HepG2 (cell line): ENCODE data around the gene OSER1. TPM values are rescaled to one million over a fixed set of nuclear protein-coding genes. Genes with fewer than 3 reads are reported as not detected.

ENCODE experiments used
- ADNP ChIP-seq: sonication (generic); formaldehyde crosslinking; IDR thresholded peaks from 2 replicates; pipeline ENCODE4 v1.4.0; 2020; ENCODE audit warnings: missing genetic modification reagents
- DNMT1 ChIP-seq: sonication (generic); formaldehyde crosslinking; IDR thresholded peaks from 2 replicates; pipeline ENCODE4 v1.5.1; 2020; ENCODE audit warnings: mild to moderate bottlenecking, missing genetic modification reagents
- DNMT3B ChIP-seq: conservative IDR thresholded peaks from 2 replicates; pipeline ENCODE4 v1.6.1; 2016; ENCODE audit warnings: missing biosample characterization, control low read depth
- DZIP1 ChIP-seq: sonication (generic); formaldehyde crosslinking; IDR thresholded peaks from 2 replicates; pipeline ENCODE4 v1.5.0; 2020; ENCODE audit warnings: mild to moderate bottlenecking, missing genetic modification reagents
- GMEB1 ChIP-seq: sonication (generic); formaldehyde crosslinking; IDR thresholded peaks from 2 replicates; pipeline ENCODE4 v1.5.1; 2020; ENCODE audit warnings: missing genetic modification reagents, mild to moderate bottlenecking, borderline replicate concordance
- HHEX ChIP-seq: IDR thresholded peaks from 2 replicates; pipeline ENCODE4 v1.6.1; 2016; ENCODE audit warnings: control low read depth
- JUNB ChIP-seq: sonication (generic); formaldehyde crosslinking; IDR thresholded peaks from 2 replicates; pipeline ENCODE4 v1.8.0; 2022; ENCODE audit warnings: missing genetic modification reagents, mild to moderate bottlenecking, borderline replicate concordance
- NFKB2 ChIP-seq: sonication (generic); formaldehyde crosslinking; IDR thresholded peaks from 2 replicates; pipeline ENCODE4 v1.4.0; 2020; ENCODE audit warnings: missing genetic modification reagents, borderline replicate concordance
- PLSCR1 ChIP-seq: sonication (generic); formaldehyde crosslinking; IDR thresholded peaks from 2 replicates; pipeline ENCODE4 v1.5.0; 2020; ENCODE audit warnings: missing genetic modification reagents, mild to moderate bottlenecking, borderline replicate concordance
- TARDBP ChIP-seq: sonication (generic); formaldehyde crosslinking; IDR thresholded peaks from 2 replicates; pipeline ENCODE4 v1.8.0; 2022; ENCODE audit warnings: mild to moderate bottlenecking, missing genetic modification reagents
- TBL1XR1 ChIP-seq: fragments of 150-350 bp; IDR thresholded peaks from 2 replicates; pipeline ENCODE4 v1.6.1; 2014; ENCODE audit warnings: borderline replicate concordance, low read length; ENCODE audit not compliant: partially characterized antibody
- ZBED4 ChIP-seq: sonication (generic); formaldehyde crosslinking; IDR thresholded peaks from 2 replicates; pipeline ENCODE4 v1.4.0; 2020; ENCODE audit warnings: missing genetic modification reagents, borderline replicate concordance
- ZNF24 ChIP-seq: fragments of 450-650 bp; IDR thresholded peaks from 2 replicates; pipeline ENCODE4 v1.6.1; 2017; ENCODE audit warnings: antibody characterized with exemption, mild to moderate bottlenecking
- ZNF256 ChIP-seq: sonication (generic); formaldehyde crosslinking; conservative IDR thresholded peaks from 2 replicates; pipeline ENCODE4 v1.4.0; 2020; ENCODE audit warnings: missing genetic modification reagents
- ZNF512B ChIP-seq: sonication (generic); formaldehyde crosslinking; IDR thresholded peaks from 2 replicates; pipeline ENCODE4 v1.5.1; 2020; ENCODE audit warnings: missing genetic modification reagents, mild to moderate bottlenecking, borderline replicate concordance
- ZNF7 ChIP-seq: IDR thresholded peaks from 2 replicates; pipeline ENCODE4 v1.6.1; 2016; ENCODE audit warnings: missing biosample characterization, missing genetic modification reagents
- ZNF839 ChIP-seq: sonication (generic); formaldehyde crosslinking; IDR thresholded peaks from 2 replicates; pipeline ENCODE4 v1.4.0; 2020; ENCODE audit warnings: missing genetic modification reagents, mild to moderate bottlenecking, borderline replicate concordance
- ZSCAN29 ChIP-seq: sonication (generic); formaldehyde crosslinking; conservative IDR thresholded peaks from 2 replicates; pipeline ENCODE4 v1.4.0; 2020; ENCODE audit warnings: mild to moderate bottlenecking, missing genetic modification reagents
- polyA plus RNA-seq, 8 experiments: library from polyadenylated mRNA; depleted of rRNA in 3 of 8; stranded (reverse) in 7 of 8; unstranded in 1 of 8; fragments of >200 nt; fragmentation: Illumina TruSeq in 4 of 8; extraction: Trizol in 4 of 8; gene quantifications; 2 replicates each; pipeline versions ENCODE4 v1.2.1 to v1.2.3, GENCODE V29; 2011 to 2016; ENCODE audit warnings: low read depth in 4 of 8, missing spikeins in 1 of 8, mixed read lengths in 1 of 8; ENCODE audit not compliant: insufficient read depth in 1 of 8
- total RNA-seq, 5 experiments: library from RNA; depleted of rRNA; stranded (reverse); fragments of >200 nt; fragmentation: Illumina TruSeq; extraction: Trizol; gene quantifications; 2 replicates each; pipeline ENCODE4 v1.2.3, GENCODE V29; 2016; ENCODE audit warnings: low read depth in 1 of 5

The OSER1 gene
- total and polyA plus RNA-seq, 2 of the 13 experiments (the other 11 are each of a cell fraction or from before 2014, with no cell fraction given) = 71.2 to 71.5 TPM

GRCh38 chr20:44215125-44215524, 4.6 kb upstream of the OSER1 start (continued):
- TF ChIP-seq DZIP1 (CRISPR knock-in tag) = no peak
- TF ChIP-seq ZNF24 = no peak
- no peak for TF ChIP-seq ZSCAN29 (CRISPR knock-in tag)
- TF ChIP-seq JUNB = no peak
- no peak for TF ChIP-seq DNMT3B (CRISPR knock-in tag)
- TF ChIP-seq ZNF256 (CRISPR knock-in tag) = no peak
- TF ChIP-seq TARDBP (CRISPR knock-in tag) = no peak
- no peak for TF ChIP-seq ZNF512B (CRISPR knock-in tag)
- TF ChIP-seq GMEB1 = no peak
- TF ChIP-seq ZNF7 = no peak
- no peak for TF ChIP-seq DNMT1
- no peak for TF ChIP-seq TBL1XR1
- no peak for TF ChIP-seq HHEX (CRISPR knock-in tag)
- no peak for TF ChIP-seq ADNP (CRISPR knock-in tag)
- TF ChIP-seq ZNF839 (CRISPR knock-in tag) = no peak
- no peak for TF ChIP-seq ZBED4 (CRISPR knock-in tag)
- 0 out of 2 replicates have a peak, but pooled peaks have one; percentile 20 for TF ChIP-seq NFKB2 (CRISPR knock-in tag)
- TF ChIP-seq PLSCR1 = no peak
